PC-3 (cell line): ENCODE results near the gene CORO6.

Source experiments
- EZH2 ChIP-seq: fragments of 300-600 bp; sonication (generic); IDR thresholded peaks from one replicate; pipeline ENCODE4 v1.6.1; 2017; ENCODE audit warnings: antibody characterized with exemption, mild to moderate bottlenecking, low read length; ENCODE audit not compliant: unreplicated experiment
- EZH2phosphoT487 ChIP-seq: fragments of 300-600 bp; sonication (generic); IDR thresholded peaks from 2 replicates; pipeline ENCODE4 v1.6.1; 2018; ENCODE audit warnings: mild to moderate bottlenecking, antibody characterized with exemption, low read length, borderline replicate concordance
- TF ChIP-seq, protein P1 (sequence below): fragments of 300-600 bp; sonication (generic); conservative IDR thresholded peaks from 2 replicates; pipeline ENCODE4 v1.5.1; 2017; ENCODE audit warnings: antibody characterized with exemption, low read depth, mild to moderate bottlenecking, low read length

DNA sequence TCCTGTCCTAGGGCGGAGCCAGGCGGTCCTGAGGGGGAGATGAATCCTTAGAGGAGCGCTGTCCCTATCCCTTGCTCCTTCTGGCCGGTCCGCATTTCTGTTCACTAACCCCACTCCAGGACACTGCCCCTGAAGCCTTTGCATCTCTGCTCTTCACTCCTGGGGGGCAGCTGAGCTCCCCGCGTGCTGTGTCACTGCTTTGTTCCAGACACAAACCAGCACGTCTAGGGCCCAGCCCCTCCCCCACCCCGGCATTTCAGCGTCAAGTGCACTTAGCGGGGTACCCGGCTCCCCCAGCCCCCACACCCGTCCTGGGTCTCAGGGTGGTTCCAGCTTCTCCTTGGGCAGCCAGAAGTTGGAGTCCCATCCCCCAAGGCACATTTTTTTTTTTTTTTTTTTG, 8.9 kb downstream of the CORO6 start:
- TF ChIP-seq EZH2 = no peak
- TF ChIP-seq, protein P1, sequence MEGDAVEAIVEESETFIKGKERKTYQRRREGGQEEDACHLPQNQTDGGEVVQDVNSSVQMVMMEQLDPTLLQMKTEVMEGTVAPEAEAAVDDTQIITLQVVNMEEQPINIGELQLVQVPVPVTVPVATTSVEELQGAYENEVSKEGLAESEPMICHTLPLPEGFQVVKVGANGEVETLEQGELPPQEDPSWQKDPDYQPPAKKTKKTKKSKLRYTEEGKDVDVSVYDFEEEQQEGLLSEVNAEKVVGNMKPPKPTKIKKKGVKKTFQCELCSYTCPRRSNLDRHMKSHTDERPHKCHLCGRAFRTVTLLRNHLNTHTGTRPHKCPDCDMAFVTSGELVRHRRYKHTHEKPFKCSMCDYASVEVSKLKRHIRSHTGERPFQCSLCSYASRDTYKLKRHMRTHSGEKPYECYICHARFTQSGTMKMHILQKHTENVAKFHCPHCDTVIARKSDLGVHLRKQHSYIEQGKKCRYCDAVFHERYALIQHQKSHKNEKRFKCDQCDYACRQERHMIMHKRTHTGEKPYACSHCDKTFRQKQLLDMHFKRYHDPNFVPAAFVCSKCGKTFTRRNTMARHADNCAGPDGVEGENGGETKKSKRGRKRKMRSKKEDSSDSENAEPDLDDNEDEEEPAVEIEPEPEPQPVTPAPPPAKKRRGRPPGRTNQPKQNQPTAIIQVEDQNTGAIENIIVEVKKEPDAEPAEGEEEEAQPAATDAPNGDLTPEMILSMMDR = no peak
- no peak for TF ChIP-seq EZH2phosphoT487
